ENCODE measurements around the gene MAPKAP1.

MAPKAP1 gene

DNA sequence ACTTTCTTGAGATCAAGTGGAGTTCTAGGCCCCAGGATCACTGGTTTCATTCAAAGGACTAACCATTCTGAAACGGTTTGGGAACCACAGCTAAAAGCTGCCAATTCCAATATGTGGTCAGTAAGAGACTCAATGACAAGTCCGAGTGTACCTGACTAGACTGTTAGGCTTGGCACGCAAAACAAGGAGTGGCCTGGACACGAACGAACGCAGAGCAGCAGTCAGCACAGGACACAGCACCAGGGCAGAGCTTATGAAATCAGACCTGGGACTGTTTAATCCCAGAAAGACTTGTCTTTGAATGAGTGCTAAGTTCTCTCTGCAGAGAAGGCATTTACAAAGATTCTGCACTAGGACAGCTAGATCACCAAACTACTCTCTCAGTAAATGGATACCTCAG lies 231.6 kb downstream of the MAPKAP1 start:
- DNase-seq, result no peak

- no peak for DNase-seq
These were observed 233.9 kb downstream of the MAPKAP1 start for GRCh38 chr9:125472926-125473701.

DNA sequence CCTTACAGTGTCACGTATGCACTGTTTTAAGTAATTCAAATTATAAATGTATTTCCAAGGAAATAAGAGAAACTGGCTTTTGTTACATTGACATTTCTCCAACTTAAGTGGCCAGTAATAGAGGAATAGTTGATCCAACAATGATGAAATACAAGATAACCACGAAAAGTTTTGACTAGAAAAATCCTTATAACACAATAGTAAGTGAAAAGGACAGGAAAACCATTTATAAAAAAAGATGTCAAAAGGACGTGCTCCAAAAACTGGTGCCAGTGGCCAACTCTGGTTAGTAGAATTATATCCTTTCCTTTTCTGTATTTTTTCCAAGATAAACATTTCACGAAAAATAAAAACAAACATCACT lies 234.5 kb downstream of the MAPKAP1 start:
- no peak for DNase-seq

- DNase-seq, result no peak
These were observed 236.0 kb downstream of the MAPKAP1 start for GRCh38 chr9:125470767-125471580.

GRCh38 chr9:125470189-125470588 lies 236.8 kb downstream of the MAPKAP1 start:
- DNase-seq, result no peak

DNA sequence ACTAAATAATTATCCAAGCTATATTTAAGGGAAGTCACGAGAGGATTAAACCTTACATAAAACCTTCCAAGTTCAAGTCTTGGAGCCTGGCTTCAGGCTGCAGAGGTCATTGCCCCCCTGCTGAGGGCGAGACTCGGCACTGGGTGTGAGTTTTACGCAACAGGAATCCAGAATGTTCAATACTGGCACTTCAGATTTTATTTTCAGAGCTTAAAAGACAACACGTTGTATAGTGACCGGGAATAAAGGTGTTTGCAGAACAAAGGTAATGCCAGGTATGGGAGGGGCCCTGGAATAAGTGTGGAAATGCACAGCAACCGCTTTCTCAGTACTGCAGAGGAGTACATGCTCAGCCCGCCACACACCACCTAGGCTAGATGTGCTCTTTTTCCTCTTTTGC lies 238.4 kb downstream of the MAPKAP1 start:
- no peak for DNase-seq

GRCh38 chr9:125467116-125467740 lies 239.8 kb downstream of the MAPKAP1 start:
- no peak for DNase-seq

- DNase-seq, result no peak
These were observed 240.6 kb downstream of the MAPKAP1 start for GRCh38 chr9:125466411-125466810.

- no peak for DNase-seq
These were observed 242.2 kb downstream of the MAPKAP1 start for GRCh38 chr9:125464591-125465385.

DNA sequence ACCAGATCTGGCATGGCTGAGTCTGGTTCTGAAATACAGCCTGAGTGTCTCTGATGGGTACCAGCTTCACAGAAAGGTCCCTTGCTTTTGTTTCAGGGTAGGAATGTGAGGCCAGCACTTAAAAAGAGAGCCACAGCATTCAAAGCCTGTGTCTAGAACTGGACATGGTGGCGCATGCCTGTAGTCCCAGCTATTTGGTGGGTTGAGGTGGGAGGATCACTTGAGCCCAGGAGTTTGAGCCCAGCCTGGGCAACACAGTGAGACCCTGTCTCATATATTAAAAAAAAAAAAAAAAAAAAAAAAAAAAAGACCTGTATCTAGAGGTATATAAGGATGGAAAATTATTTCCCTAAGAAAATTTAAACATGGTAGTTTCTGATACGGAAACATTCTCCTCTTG lies 243.1 kb downstream of the MAPKAP1 start:
- no peak for DNase-seq

- DNase-seq, result no peak
These were observed 244.1 kb downstream of the MAPKAP1 start for GRCh38 chr9:125462861-125463291.

DNA sequence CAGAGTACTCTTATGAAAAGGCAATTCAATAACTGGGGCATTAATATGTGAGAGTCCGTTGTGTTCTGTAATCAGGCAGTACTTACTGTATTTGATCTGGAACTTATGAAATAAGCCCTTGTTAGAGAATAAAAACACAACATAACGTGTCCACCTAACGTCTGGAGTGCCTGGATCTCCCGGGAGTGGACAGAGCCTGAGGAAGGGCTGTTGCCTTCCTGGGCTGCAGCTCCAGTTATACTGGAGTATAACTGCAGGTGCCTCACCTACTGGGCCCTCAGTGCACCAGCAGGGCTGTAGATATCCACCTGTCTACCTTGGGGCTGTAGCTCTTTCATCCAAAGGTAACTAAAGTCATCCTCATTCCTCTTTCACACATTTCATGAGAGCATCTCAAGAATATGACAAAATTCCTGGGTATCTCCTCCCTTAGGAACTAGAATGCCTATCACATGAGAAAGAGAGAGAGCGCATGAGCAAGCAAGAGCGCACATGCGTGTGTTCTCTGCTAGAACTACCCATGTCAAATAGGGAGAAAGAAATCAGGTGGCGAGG lies 245.3 kb downstream of the MAPKAP1 start:
- no peak for DNase-seq

GRCh38 chr9:125460883-125461635 lies 245.9 kb downstream of the MAPKAP1 start:
- no peak for DNase-seq

DNA sequence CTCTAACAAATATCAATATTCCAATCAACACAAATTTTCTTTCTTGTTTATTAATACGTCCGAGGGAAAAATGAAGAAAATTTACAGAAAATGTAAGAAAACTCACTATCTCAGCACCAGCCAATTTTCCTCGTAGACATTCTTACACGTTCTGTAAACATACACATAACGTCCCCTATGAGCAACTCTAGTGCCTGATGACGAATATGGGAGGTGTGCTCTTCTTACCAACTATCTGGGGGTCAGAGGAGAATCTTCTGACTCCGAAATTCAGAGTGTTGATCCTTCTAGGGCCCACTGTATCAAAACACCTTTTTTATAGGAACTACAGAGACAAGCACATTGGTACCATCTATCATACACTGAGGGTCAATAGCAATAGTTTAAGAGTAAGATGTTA lies 246.7 kb downstream of the MAPKAP1 start:
- no peak for DNase-seq

DNA sequence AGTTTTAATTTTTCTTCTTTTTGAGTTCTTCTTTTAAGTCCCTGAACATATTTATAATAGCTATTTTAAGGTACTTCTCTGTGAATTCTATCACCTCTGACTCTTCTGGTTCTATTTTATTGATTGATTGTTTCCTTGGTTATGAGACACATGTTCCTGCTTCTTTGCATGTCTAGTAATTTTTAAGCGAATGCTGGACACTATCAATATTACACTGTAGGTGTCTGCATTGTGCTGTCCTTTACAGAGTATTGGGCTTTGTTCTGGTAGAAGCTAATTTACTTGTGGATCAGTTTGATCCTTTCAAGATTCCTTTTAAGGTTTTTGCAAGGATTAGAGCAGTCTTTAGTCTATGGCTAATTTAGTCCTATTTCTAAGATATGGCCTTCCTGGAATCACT lies 249.7 kb downstream of the MAPKAP1 start:
- DNase-seq, result no peak

- DNase-seq, result no peak
These were observed 251.1 kb downstream of the MAPKAP1 start for GRCh38 chr9:125455876-125456275.

GRCh38 chr9:125455132-125455531 lies 251.9 kb downstream of the MAPKAP1 start:
- DNase-seq, result no peak

DNA sequence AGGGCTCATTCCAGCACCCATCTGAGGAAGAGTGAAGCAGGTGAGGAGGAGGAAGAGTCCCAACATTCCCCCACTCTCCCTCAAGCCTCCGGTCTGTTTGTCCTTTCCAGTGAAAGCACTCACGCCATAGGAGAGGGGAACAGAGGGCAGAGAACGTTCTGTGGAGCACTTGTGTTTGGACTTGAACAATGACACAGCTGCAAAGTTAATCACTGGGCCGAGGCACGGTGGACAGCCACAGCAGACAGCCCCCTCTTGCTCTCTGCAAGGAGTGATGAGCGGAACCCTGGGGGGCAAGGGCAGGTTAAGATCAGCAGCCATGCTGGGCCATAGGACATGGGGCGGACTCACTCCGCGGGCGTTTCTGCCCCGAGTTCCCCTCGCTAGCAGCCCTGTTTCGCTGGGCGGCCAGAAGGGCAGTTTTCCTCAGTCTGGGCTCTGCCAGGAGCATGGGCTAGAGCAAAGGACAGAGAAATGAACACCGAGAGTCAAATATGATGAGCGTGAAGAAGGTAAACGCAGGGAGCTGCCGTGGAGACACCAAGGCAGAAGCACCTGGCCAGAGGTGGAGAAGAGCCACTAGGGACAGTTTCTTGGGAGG lies 259.7 kb downstream of the MAPKAP1 start:
- DNase-seq, result no peak

- no peak for DNase-seq
These were observed 260.4 kb downstream of the MAPKAP1 start for GRCh38 chr9:125446561-125447094.

DNA sequence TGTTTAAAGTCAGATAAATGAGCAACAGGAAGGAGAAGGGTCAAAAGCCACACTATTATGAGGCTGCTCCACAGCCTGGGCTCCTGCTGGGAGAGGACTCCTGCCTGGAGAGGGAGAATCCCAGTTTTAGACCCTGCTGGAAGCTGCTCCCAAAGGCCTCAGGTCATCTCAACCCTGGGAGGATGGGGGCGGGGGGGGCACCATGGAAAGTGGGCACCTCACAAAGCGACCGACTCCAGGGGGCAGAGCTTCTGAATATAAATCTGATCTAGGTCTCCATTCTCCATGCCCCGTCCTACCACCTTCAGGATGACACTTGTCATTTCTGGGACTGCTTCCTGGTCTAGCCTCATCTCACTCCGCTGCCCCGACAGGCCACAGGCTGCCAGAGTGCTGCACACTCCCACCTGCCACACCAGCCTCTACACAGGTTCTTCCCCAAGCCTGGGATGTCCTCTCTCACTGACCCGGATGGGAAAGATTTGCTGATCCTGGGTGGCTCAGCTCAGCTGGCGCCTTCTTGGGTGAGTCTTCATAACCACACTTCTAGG lies 262.0 kb downstream of the MAPKAP1 start:
- no peak for DNase-seq

DNA sequence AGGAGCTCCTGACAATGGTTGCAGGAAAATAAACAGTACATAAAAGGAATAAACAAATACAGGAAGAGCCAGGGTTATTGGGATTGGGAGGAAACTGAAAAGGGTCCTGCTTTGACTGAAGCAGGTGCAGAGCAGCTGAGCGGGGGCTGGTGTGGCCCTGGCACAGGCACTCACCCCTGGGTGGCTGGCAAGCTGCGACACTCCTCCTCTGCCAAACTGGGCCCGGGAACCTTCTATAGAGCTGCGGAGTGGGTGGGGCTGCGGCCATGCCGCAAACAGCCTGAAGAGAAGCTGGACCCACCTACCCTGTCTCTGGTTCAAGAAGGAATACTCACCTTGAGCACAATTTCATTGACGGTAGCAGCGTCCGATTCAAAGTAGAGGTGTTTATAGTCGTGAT lies 262.8 kb downstream of the MAPKAP1 start:
- no peak for DNase-seq
